Kidney tubule cell (primary cell): ENCODE measurements around the gene AHNAK2.

Experiments
- DNase-seq: peaks from one replicate; pipeline ENCODE4 v3.0.0-alpha.2; 2018; ENCODE audit warnings: low spot score

AHNAK2 gene

GRCh38 chr14:105012171-105012985 is 34.2 kb upstream of the AHNAK2 start:
- peak; percentile 45 for DNase-seq

- no peak for DNase-seq
Measured at GRCh38 chr14:105011312-105011990, 33.3 kb upstream of the AHNAK2 start.

- DNase-seq: no peak
Measured at GRCh38 chr14:105010891-105011291, 32.7 kb upstream of the AHNAK2 start.

GRCh38 chr14:105010106-105010505 is 31.9 kb upstream of the AHNAK2 start:
- no peak for DNase-seq

- no peak for DNase-seq
Measured at GRCh38 chr14:105007593-105008264, 29.6 kb upstream of the AHNAK2 start.

GRCh38 chr14:105006831-105007592 is 28.8 kb upstream of the AHNAK2 start:
- DNase-seq: no peak

- DNase-seq: no peak
Measured at GRCh38 chr14:105005929-105006830, 28.0 kb upstream of the AHNAK2 start.

- DNase-seq: no peak
Measured at GRCh38 chr14:105005329-105005928, 27.3 kb upstream of the AHNAK2 start.

GRCh38 chr14:104999361-104999760 is 21.2 kb upstream of the AHNAK2 start:
- DNase-seq: no peak

- no peak for DNase-seq
Measured at GRCh38 chr14:104998801-104999200, 20.6 kb upstream of the AHNAK2 start.

GRCh38 chr14:104996483-104996882 is 18.3 kb upstream of the AHNAK2 start:
- no peak for DNase-seq

- DNase-seq: no peak
Measured at GRCh38 chr14:104996032-104996431, 17.9 kb upstream of the AHNAK2 start.

GRCh38 chr14:104994978-104995377 is 16.8 kb upstream of the AHNAK2 start:
- DNase-seq: no peak

- no peak for DNase-seq
Measured at GRCh38 chr14:104993808-104994591, 15.8 kb upstream of the AHNAK2 start.

GRCh38 chr14:104993306-104993705 is 15.1 kb upstream of the AHNAK2 start:
- no peak for DNase-seq

- DNase-seq: no peak
Measured at GRCh38 chr14:104992501-104992900, 14.3 kb upstream of the AHNAK2 start.

GRCh38 chr14:104991896-104992230 is 13.7 kb upstream of the AHNAK2 start:
- no peak for DNase-seq

GRCh38 chr14:104989951-104990303 is 11.8 kb upstream of the AHNAK2 start:
- DNase-seq: no peak

GRCh38 chr14:104989236-104989950 is 11.2 kb upstream of the AHNAK2 start:
- no peak for DNase-seq
